Measurements from ENCODE around the gene NRF1. TPM values are rescaled to one million over a fixed set of nuclear protein-coding genes. Genes with fewer than 3 reads are reported as not detected.
A peak's percentile ranks its signal among the peaks of the same experiment; 100 is the strongest.

The NRF1 gene
- total RNA-seq, 1 experiment from 2014 or later, result 22.5 TPM

DNA sequence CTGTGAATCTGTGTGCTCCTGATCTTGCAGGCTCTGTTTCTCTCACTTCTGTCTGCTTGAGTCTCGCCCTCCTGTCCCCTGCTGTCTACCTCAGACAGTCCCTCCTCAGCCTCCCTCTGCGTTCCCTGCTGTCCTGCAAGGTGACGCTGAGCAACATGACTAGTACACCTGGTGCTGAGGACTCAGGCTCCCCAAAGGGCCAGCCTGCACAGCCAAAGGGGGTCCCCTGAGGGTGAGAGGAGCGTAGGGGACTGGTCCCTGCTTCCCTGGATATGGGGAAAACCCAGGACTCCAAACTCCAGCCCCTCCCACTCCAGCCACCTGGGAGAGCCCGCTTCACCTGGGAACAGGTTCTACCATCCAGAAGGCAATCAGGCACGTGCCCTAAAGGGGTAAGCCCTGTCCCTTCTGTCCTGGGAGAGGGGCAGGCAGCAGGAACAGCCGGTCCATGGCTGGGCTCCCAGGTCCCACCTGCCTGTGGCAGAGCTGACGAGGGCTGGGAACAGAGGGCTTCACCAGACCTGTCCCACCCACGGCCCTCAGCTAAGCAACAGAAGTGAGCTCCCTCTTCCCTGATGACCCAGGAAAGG is 184.8 kb downstream of the NRF1 start:
- no peak for DNase-seq
- Histone ChIP-seq H3K79me2 (ENCODE audit: low read length) (no peaks in the 10 kb centered on the region), H3K9ac (ENCODE audit: low read length) (no peak overlapping the region)

DNA sequence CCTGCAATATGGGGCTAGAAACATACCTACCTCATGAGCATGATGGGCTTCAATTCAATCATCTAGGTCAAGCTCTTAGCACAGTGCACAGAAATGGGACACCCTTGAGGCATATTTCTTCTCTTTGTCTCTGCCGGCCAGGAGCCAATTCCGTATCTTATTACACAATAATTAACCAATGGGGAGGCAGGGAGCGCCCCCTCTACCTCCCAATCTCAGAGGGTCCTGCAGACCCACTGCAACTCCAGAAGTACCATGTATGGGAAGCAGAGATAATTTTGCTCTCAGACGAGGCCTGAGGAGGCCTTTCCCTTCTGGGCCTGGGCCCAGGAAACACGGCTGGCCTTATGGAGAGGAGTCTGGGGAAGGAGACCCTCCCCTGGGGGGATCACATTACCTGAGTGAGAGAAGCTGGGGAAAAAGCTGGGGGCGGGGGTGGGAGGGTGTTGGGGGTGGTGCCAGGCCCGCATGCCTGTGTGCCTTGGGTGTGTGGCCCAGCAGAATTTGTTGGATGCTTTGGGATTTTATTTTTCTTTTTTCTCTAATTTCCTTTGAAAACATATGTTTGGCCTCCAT is 185.8 kb downstream of the NRF1 start:
- Histone ChIP-seq H3K4me1 (ENCODE audit: low read length) (peaks cover 4% of the 10 kb centered on the region), H3K79me2 (ENCODE audit: low read length) (no peaks in the 10 kb centered on the region), H3K4me3 (ENCODE audit: low read length) (no peak overlapping the region), H3K9me2 (replicated peaks; ENCODE audit: insufficient read depth, low read length) (no peaks in the 10 kb centered on the region), H3K4me2 (ENCODE audit: low read depth, low read length, poor library complexity, severe bottlenecking) (no peak overlapping the region), H3K27me3 (ENCODE audit: low read length) (no peaks in the 10 kb centered on the region), H2AFZ (ENCODE audit: low read length) (no peak overlapping the region), H3K27ac (ENCODE audit: low read length) (no peak overlapping the region), H4K20me1 (ENCODE audit: insufficient read depth, low read depth, low read length) (no peaks in the 10 kb centered on the region), H3K36me3 (ENCODE audit: insufficient read depth, low read length) (no peaks in the 10 kb centered on the region), H3K9ac (ENCODE audit: low read length) (no peak overlapping the region), H3K9me3 (ENCODE audit: low read length) (no peaks in the 10 kb centered on the region)
- DNase-seq, result no peak

More for the DNA sequence above, 184.8 kb downstream of the NRF1 start:
- no peaks in the 10 kb centered on the region for H3K9me2 ChIP-seq (replicated peaks; ENCODE audit: insufficient read depth, low read length)
- no peak overlapping the region for H2AFZ ChIP-seq (ENCODE audit: low read length)
- no peak overlapping the region for H3K4me2 ChIP-seq (ENCODE audit: low read depth, low read length, poor library complexity, severe bottlenecking)
- H3K27ac ChIP-seq (ENCODE audit: low read length), result no peak overlapping the region
- no peak overlapping the region for H3K4me3 ChIP-seq (ENCODE audit: low read length)
- H3K27me3 ChIP-seq (ENCODE audit: low read length), result no peaks in the 10 kb centered on the region
- H3K9me3 ChIP-seq (ENCODE audit: low read length), result no peaks in the 10 kb centered on the region
- H3K36me3 ChIP-seq (ENCODE audit: insufficient read depth, low read length), result no peaks in the 10 kb centered on the region
- H3K4me1 ChIP-seq (ENCODE audit: low read length), result no peaks in the 10 kb centered on the region
- H4K20me1 ChIP-seq (ENCODE audit: insufficient read depth, low read depth, low read length), result no peaks in the 10 kb centered on the region

DNA sequence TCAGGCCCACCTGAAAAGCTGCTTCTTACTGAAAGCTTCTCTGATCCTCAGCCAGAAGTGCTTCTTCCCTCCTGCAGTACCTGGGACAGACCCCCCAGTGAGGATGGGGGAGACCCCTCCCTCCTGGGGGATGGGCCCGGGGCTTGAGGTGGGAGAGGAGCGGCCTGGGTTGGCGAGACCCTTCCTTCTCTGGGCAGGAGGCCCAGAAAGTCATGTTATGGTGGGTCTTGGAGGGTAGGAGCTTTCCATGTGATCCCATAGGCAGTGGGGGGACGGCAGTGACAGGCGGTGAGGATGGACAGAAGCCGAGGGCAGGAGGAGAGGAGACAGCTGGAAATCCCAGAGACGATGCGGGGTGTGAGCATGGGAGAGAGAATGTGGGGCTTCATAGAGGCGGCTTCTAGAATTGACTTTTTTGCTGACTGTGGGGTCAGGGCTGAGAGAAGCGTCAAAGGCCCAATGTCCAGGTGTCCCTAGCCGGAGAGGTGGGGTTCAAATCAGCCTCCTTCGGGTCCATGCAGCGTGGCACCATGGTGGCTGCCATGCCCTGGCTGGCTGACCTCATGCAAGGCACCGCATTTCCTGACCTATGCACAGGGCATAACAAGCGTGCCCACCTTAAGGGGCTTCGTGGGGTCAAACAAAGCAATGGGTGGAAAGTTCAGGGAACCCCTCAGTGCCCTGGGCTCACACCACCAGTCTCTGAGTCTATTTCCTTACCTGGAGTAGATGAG is 187.3 kb downstream of the NRF1 start:
- Histone ChIP-seq H3K9me3 (ENCODE audit: low read length) (no peaks in the 10 kb centered on the region), H3K79me2 (ENCODE audit: low read length) (no peaks in the 10 kb centered on the region), H4K20me1 (ENCODE audit: insufficient read depth, low read depth, low read length) (no peaks in the 10 kb centered on the region), H3K4me2 (ENCODE audit: low read depth, low read length, poor library complexity, severe bottlenecking) (no peak overlapping the region), H3K27ac (ENCODE audit: low read length) (no peak overlapping the region), H3K36me3 (ENCODE audit: insufficient read depth, low read length) (no peaks in the 10 kb centered on the region), H2AFZ (ENCODE audit: low read length) (no peak overlapping the region), H3K9ac (ENCODE audit: low read length) (no peak overlapping the region), H3K4me1 (ENCODE audit: low read length) (peaks cover 4% of the 10 kb centered on the region), H3K27me3 (ENCODE audit: low read length) (no peaks in the 10 kb centered on the region), H3K4me3 (ENCODE audit: low read length) (no peak overlapping the region), H3K9me2 (replicated peaks; ENCODE audit: insufficient read depth, low read length) (no peaks in the 10 kb centered on the region)
- no peak for DNase-seq

DNA sequence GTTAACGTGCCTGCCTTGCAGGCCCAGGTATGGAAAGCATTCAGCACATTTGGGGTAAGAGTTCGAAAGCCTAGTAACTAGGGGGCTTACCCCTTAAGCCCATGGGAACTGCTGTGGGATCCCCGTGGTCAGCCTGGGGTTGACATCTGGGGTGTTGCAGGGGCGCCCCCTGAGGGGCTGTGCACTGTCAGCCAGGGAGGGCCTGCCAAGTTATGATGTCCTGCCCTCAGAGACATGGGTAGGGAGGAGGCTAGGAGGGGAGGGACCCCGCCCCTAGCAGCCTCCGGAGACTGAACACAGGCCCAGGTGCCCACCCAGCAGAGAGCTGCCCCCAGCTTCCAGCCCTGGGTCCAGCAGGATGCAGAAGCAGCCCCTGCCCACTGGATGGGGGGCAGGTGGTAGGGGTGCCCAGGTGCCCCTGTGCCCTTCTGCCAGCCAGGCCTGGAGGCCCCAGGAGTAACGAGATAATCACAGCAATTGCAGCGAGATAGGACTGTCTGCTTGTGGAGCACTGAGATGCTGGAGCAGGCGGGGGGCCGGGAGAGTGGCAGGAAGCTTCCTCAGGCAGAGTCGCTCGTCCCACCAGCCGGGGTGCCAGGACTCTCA is 187.9 kb downstream of the NRF1 start:
- no peaks in the 10 kb centered on the region for H3K36me3 ChIP-seq (ENCODE audit: insufficient read depth, low read length)
- H3K9ac ChIP-seq (ENCODE audit: low read length), result no peak overlapping the region
- H3K27me3 ChIP-seq (ENCODE audit: low read length), result no peaks in the 10 kb centered on the region
- no peak overlapping the region for H2AFZ ChIP-seq (ENCODE audit: low read length)
- H3K9me3 ChIP-seq (ENCODE audit: low read length), result no peaks in the 10 kb centered on the region
- no peak overlapping the region for H3K4me2 ChIP-seq (ENCODE audit: low read depth, low read length, poor library complexity, severe bottlenecking)
- H3K4me3 ChIP-seq (ENCODE audit: low read length), result no peak overlapping the region
- peaks cover 4% of the 10 kb centered on the region for H3K4me1 ChIP-seq (ENCODE audit: low read length)
- H3K27ac ChIP-seq (ENCODE audit: low read length), result no peak overlapping the region
- DNase-seq, result no peak
- no peaks in the 10 kb centered on the region for H3K79me2 ChIP-seq (ENCODE audit: low read length)
- no peaks in the 10 kb centered on the region for H4K20me1 ChIP-seq (ENCODE audit: insufficient read depth, low read depth, low read length)
- H3K9me2 ChIP-seq (replicated peaks; ENCODE audit: insufficient read depth, low read length), result no peaks in the 10 kb centered on the region

DNA sequence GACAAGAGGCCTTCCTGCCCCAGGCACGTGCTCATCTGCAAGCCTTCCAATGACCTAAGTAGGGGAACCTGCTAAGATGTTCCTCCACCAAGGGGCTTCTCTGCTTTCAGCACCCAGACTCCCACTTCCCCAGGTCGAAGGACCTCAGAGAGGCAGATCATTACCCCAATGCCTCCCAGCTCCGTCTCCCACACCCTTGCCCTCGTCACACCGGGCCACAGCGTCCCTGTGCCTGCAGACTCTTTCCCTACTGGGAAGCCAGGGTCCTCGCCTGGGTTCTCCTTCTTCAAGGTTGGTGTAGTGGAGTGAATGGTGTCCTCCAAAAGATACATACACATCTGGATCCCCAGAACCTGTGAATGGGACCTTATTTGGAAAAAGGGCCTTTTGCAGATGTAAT is 189.4 kb downstream of the NRF1 start:
- H3K36me3 ChIP-seq (ENCODE audit: insufficient read depth, low read length), result no peaks in the 10 kb centered on the region
- no peak overlapping the region for H3K4me2 ChIP-seq (ENCODE audit: low read depth, low read length, poor library complexity, severe bottlenecking)
- H3K9me3 ChIP-seq (ENCODE audit: low read length), result no peaks in the 10 kb centered on the region
- no peak for DNase-seq
- peaks cover 4% of the 10 kb centered on the region for H3K4me1 ChIP-seq (ENCODE audit: low read length)
- H3K4me3 ChIP-seq (ENCODE audit: low read length), result no peak overlapping the region
- no peak overlapping the region for H2AFZ ChIP-seq (ENCODE audit: low read length)
- H3K27me3 ChIP-seq (ENCODE audit: low read length), result no peaks in the 10 kb centered on the region
- H3K79me2 ChIP-seq (ENCODE audit: low read length), result no peaks in the 10 kb centered on the region
- no peaks in the 10 kb centered on the region for H4K20me1 ChIP-seq (ENCODE audit: insufficient read depth, low read depth, low read length)
- no peak overlapping the region for H3K9ac ChIP-seq (ENCODE audit: low read length)
- H3K9me2 ChIP-seq (replicated peaks; ENCODE audit: insufficient read depth, low read length), result no peaks in the 10 kb centered on the region
- H3K27ac ChIP-seq (ENCODE audit: low read length), result no peak overlapping the region

DNA sequence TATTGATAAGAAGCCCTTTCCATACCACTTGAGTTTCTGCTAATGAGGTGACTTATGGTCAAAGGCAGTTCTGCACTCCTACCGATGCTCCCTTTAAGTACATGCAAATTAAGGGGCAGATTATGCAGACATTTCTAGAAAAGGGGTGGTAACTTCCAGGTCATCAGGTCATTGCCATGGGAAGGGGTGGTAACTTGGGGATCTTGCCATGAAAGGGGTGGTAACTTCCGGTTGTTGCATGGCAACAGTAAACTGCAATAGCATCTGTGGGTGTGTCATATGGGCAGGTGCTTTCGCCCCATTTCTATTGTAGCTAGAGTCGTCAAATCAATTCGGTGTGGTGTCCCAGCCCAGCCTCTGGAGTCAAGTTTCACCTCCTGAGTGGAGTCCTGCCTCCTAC is 190.4 kb downstream of the NRF1 start:
- no peak overlapping the region for H2AFZ ChIP-seq (ENCODE audit: low read length)
- no peaks in the 10 kb centered on the region for H4K20me1 ChIP-seq (ENCODE audit: insufficient read depth, low read depth, low read length)
- H3K27ac ChIP-seq (ENCODE audit: low read length), result no peak overlapping the region
- no peaks in the 10 kb centered on the region for H3K27me3 ChIP-seq (ENCODE audit: low read length)
- peaks cover 4% of the 10 kb centered on the region for H3K4me1 ChIP-seq (ENCODE audit: low read length)
- no peaks in the 10 kb centered on the region for H3K9me2 ChIP-seq (replicated peaks; ENCODE audit: insufficient read depth, low read length)
- no peaks in the 10 kb centered on the region for H3K9me3 ChIP-seq (ENCODE audit: low read length)
- no peaks in the 10 kb centered on the region for H3K36me3 ChIP-seq (ENCODE audit: insufficient read depth, low read length)
- no peak overlapping the region for H3K9ac ChIP-seq (ENCODE audit: low read length)
- H3K4me2 ChIP-seq (ENCODE audit: low read depth, low read length, poor library complexity, severe bottlenecking), result no peak overlapping the region
- DNase-seq, result peak; percentile 68
- no peak overlapping the region for H3K4me3 ChIP-seq (ENCODE audit: low read length)
- no peaks in the 10 kb centered on the region for H3K79me2 ChIP-seq (ENCODE audit: low read length)

DNA sequence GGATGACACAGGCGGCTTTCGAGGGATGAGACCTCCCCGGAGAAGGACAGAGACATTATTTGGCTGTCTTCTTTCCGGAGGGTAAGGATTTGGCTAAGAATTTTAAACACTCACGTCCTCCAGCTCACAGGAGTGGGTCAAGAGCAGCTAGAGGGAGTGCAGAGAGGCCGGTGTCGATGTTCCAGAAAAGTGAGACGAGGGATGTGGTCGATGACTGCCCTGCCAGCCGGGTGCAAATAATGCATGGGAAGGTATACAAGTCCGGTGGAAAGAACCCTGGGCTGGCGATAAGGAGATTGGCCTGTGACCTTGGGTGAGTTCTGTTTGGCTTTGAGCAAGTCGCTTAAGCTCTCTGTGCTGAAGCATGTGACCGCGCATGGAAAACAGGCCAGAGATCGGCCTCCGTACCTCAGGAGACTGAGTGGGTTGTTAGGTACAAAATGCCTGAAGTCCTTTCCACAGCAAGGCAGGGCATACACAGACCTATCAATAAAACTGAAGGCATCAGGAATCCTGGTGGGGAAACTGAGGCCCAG is 192.1 kb downstream of the NRF1 start:
- Histone ChIP-seq H3K9me2 (replicated peaks; ENCODE audit: insufficient read depth, low read length) (no peaks in the 10 kb centered on the region), H3K27me3 (ENCODE audit: low read length) (no peaks in the 10 kb centered on the region), H4K20me1 (ENCODE audit: insufficient read depth, low read depth, low read length) (no peaks in the 10 kb centered on the region), H3K4me1 (ENCODE audit: low read length) (peaks cover 4% of the 10 kb centered on the region), H3K79me2 (ENCODE audit: low read length) (no peaks in the 10 kb centered on the region), H3K4me3 (ENCODE audit: low read length) (no peak overlapping the region), H3K4me2 (ENCODE audit: low read depth, low read length, poor library complexity, severe bottlenecking) (no peak overlapping the region), H3K27ac (ENCODE audit: low read length) (no peak overlapping the region), H3K9me3 (ENCODE audit: low read length) (no peaks in the 10 kb centered on the region), H3K36me3 (ENCODE audit: insufficient read depth, low read length) (no peaks in the 10 kb centered on the region), H2AFZ (ENCODE audit: low read length) (no peak overlapping the region), H3K9ac (ENCODE audit: low read length) (no peak overlapping the region)
- DNase-seq, result no peak

Measured in Karpas-422 (cell line).